HUES6 (cell line): ENCODE measurements around the gene GMDS.

Experiments
- H3K27ac ChIP-seq: 2 replicates; pipeline ENCODE4 v1.7.0; 2013; ENCODE audit warnings: low read depth, mild to moderate bottlenecking, low read length, inconsistent platforms
- H3K27me3 ChIP-seq: 2 replicates; pipeline ENCODE4 v1.6.1; 2013; ENCODE audit warnings: low read length; ENCODE audit not compliant: control insufficient read depth, insufficient read depth
- H3K36me3 ChIP-seq: 2 replicates; pipeline ENCODE4 v1.6.1; 2013; ENCODE audit warnings: low read length; ENCODE audit not compliant: control insufficient read depth, insufficient read depth
- H3K4me1 ChIP-seq: 2 replicates; pipeline ENCODE4 v1.6.1; 2013; ENCODE audit warnings: low read length; ENCODE audit not compliant: control insufficient read depth, insufficient read depth
- H3K4me3 ChIP-seq: 2 replicates; pipeline ENCODE4 v1.5.1; 2013; ENCODE audit warnings: low read depth, low read length
- H3K9ac ChIP-seq: one replicate; pipeline ENCODE4 v1.6.1; 2013; ENCODE audit warnings: mild to moderate bottlenecking, low read length
- H3K9me3 ChIP-seq: 2 replicates; pipeline ENCODE4 v1.6.1; 2013; ENCODE audit warnings: low read depth, low read length; ENCODE audit not compliant: control insufficient read depth, insufficient read depth

The GMDS gene

GRCh38 chr6:1574083-1574761, 671.2 kb downstream of the GMDS start:
- peaks cover 30% of the 10 kb centered on the region for H3K4me1 ChIP-seq
- H3K27me3 ChIP-seq: no peaks in the 10 kb centered on the region
- no peaks in the 10 kb centered on the region for H3K36me3 ChIP-seq
- no peak overlapping the region for H3K4me3 ChIP-seq
- no peaks in the 10 kb centered on the region for H3K9me3 ChIP-seq
- H3K9ac ChIP-seq: no peak overlapping the region
- no peak overlapping the region for H3K27ac ChIP-seq
